Stomach (tissue), 9 donors: Measurements from ENCODE around the gene ZDHHC7. TPM values are rescaled to one million over a fixed set of nuclear protein-coding genes. Genes with fewer than 3 reads are reported as not detected.

Experiments used
- DNase-seq, 2 donors: peaks; one replicate each; pipeline versions ENCODE4 v3.0.0 to v3.0.0-alpha.2; 2013 to 2019
- H3K27ac ChIP-seq, 5 donors: fragments of 200-600 bp in 4 of 5; sonication (generic) in 4 of 5; one replicate each; pipeline ENCODE4 v1.5.1; 2013 to 2019; ENCODE audit warnings: mild to moderate bottlenecking in 1 of 5, moderate library complexity in 1 of 5
- H3K27me3 ChIP-seq, 3 donors: fragments of 200-600 bp; sonication (generic); one replicate each; pipeline ENCODE4 v1.5.1; 2017 to 2019; ENCODE audit warnings: mixed run types in 1 of 3
- H3K36me3 ChIP-seq, 4 donors: fragments of 200-600 bp; sonication (generic); 1 replicate in 3 of 4; 2 replicates in 1 of 4; pipeline ENCODE4 v1.5.1; 2016 to 2019
- H3K4me1 ChIP-seq, 4 donors: fragments of 200-600 bp; sonication (generic); one replicate each; pipeline ENCODE4 v1.5.1; 2016 to 2019
- H3K4me3 ChIP-seq, 4 donors: fragments of 200-600 bp; sonication (generic) in 3 of 4; one replicate each; pipeline ENCODE4 v1.5.1; 2016 to 2019; ENCODE audit warnings: mild to moderate bottlenecking in 1 of 4
- H3K9me3 ChIP-seq, 4 donors: fragments of 200-600 bp; sonication (generic); one replicate each; pipeline ENCODE4 v1.5.1; 2016 to 2019
- CTCF ChIP-seq, 7 experiments: fragments of 450-650 bp in 4 of 7; fragments of 200-600 bp in 3 of 7; sonication (generic) in 3 of 7; IDR thresholded peaks; one replicate each; pipeline ENCODE4 v1.5.1; 2016 to 2019; ENCODE audit warnings: antibody characterized with exemption in 7 of 7, control low read depth in 2 of 7, mild to moderate bottlenecking in 1 of 7
- EP300 ChIP-seq: sonication (generic); formaldehyde crosslinking; IDR thresholded peaks from one replicate; pipeline ENCODE4 v1.6.1; 2017; ENCODE audit warnings: antibody characterized with exemption
- POLR2A ChIP-seq, 4 donors: fragments of 450-650 bp; IDR thresholded peaks; one replicate each; pipeline ENCODE4 v1.6.1; 2016; ENCODE audit warnings: antibody characterized with exemption in 4 of 4, control low read depth in 2 of 4, mild to moderate bottlenecking in 1 of 4, moderate library complexity in 1 of 4
- POLR2AphosphoS5 ChIP-seq, 3 donors: sonication (generic); formaldehyde crosslinking; IDR thresholded peaks; one replicate each; pipeline ENCODE4 v1.6.1; 2016; ENCODE audit warnings: antibody characterized with exemption in 3 of 3
- WGBS, 5 donors: extraction: QIAGEN DNeasy Blood & Tissue Kit in 3 of 5; methylation state at CpG; one replicate each; pipeline versions ENCODE4 v1.1.5 to v1.1.7; 2013 to 2018; 5-methylcytosine and 5-hydroxymethylcytosine counted together
- intact Hi-C: fragments of 100-400 bp; cut with DNase I; formaldehyde crosslinking; loops from one replicate; pipeline ENCODE4 v1.15.1; 2023; ENCODE audit warnings: low total_unique reads
- polyA plus RNA-seq, 3 donors: library from polyadenylated mRNA; stranded (reverse); fragments of 200-250 nt; gene quantifications; one replicate each; pipeline ENCODE4 v1.2.3, GENCODE V29; 2013
- total RNA-seq, 5 donors: library from RNA; depleted of rRNA; stranded (reverse); fragments of >200 nt; gene quantifications; one replicate each; pipeline versions ENCODE4 v1.1.0 to v1.2.3, GENCODE V29; 2014 to 2016
- donor health status: healthy with polysubstance abuse.
- donor health status: Bipolar disorder and iron deficiency.
- donor health status: healthy.

ZDHHC7 gene
- total and polyA plus RNA-seq, 8 donors, result 15.0 to 358 (median 56.2) TPM

DNA sequence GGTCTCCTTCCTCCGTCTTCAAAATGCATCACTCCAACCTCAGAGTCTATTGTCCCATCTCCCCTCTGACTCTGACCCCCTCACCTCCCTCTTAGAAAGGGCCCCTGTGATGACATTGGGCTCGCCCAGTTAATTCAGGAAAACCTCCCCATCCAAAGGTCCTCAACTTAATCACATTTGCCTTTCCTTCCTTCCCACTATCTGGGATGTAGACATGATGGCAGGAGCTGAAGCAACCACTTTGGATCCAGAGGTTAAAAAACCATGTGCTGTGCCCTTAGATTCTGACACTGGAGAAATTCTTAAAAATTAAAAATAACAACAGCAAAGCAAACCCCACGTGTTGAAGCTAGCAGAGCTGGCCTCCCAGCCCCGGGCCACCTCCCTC, 80.2 kb downstream of the ZDHHC7 start:
- intact Hi-C loops, result no loop called here
- no peaks in the 10 kb centered on the region for H3K27me3 ChIP-seq
- no peak for TF ChIP-seq EP300
- no peak for TF ChIP-seq POLR2A (IDR thresholded peaks at IDR 0.05)
- no peak for TF ChIP-seq POLR2AphosphoS5 (IDR thresholded peaks at IDR 0.05)
- no peak for TF ChIP-seq CTCF (IDR thresholded peaks at IDR 0.05)
- no peak for DNase-seq
- H3K4me1 ChIP-seq, result peaks cover 17 to 28% (median 27%) of the 10 kb centered on the region in 4 donors
- no peak overlapping the region for H3K4me3 ChIP-seq
- no peaks in the 10 kb centered on the region for H3K9me3 ChIP-seq
- H3K27ac ChIP-seq, result no peak overlapping the region
- no peaks in the 10 kb centered on the region for H3K36me3 ChIP-seq
- WGBS, 5 donors, result 79 to 95% (median 90%) methylated on average over 4 of the region's 4 CpGs

DNA sequence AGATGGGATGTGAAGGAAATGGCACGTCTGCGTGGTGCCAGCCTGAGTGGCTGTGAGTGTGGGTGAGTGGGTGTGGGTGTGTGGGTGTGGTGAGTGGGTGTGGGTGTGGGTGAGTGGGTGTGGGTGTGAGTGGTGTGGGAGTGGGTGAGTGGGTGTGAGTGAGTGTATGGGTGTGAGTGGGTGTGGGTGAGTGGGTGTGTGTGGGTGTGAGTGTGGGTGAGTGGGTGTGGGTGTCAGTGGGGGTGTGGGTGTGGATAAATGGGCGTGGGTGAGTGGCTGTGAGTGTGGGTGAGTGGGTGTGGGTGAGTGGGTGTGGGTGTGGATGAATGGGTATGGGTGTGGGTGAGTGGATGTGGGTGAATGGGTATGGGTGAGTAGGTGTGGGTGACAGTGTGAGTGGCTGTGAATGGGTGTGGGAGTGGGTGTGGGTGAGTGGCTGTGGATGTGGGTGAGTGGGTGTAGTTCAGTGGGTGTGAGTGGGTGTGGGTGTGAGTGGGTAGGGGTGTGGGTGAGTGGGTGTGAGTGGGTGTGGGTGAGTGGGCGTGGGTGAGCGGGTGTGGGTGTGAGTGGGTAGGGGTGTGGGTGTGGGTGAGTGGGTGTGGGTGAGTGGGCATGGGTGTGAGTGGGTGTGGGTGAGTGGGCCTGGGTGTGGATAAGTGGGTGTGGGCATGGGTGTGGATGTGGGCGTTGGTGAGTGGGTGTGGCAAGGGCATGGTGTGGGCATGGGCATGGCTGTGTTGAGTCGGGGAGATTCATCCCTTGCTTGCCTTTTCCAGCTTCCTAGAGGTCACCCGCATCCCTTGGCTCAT, 80.8 kb downstream of the ZDHHC7 start:
- Histone ChIP-seq H3K27me3 (no peaks in the 10 kb centered on the region), H3K4me1 (peaks cover 17 to 30% (median 28%) of the 10 kb centered on the region in 4 donors), H3K4me3 (no peak overlapping the region), H3K9me3 (no peaks in the 10 kb centered on the region), H3K36me3 (no peaks in the 10 kb centered on the region), H3K27ac (peak overlapping the region in 1 of 5 donors; percentile 55)
- WGBS, 5 donors, result 62 to 84% (median 77%) methylated on average over 7 to 8 of the region's 8 CpGs
- intact Hi-C loops, result no loop called here
- TF ChIP-seq POLR2A (IDR thresholded peaks at IDR 0.05), result no peak
- no peak for TF ChIP-seq CTCF (IDR thresholded peaks at IDR 0.05)
- no peak for TF ChIP-seq POLR2AphosphoS5 (IDR thresholded peaks at IDR 0.05)
- no peak for TF ChIP-seq EP300
- no peak for DNase-seq

- H3K4me1 ChIP-seq, result peaks cover 17 to 38% (median 32%) of the 10 kb centered on the region in 4 donors
- DNase-seq, result peak in 1 of 2 donors; percentile 37
- no peaks in the 10 kb centered on the region for H3K9me3 ChIP-seq
- no peaks in the 10 kb centered on the region for H3K36me3 ChIP-seq
- 74 to 83% (median 79%) methylated on average over 29 to 36 of the region's 36 CpGs for WGBS, 5 donors
- no peak overlapping the region for H3K4me3 ChIP-seq
- H3K27ac ChIP-seq, result peak overlapping the region; percentile 31 to 59 (median 55)
- H3K27me3 ChIP-seq, result no peaks in the 10 kb centered on the region
- intact Hi-C loops, result no loop called here
- no peak for TF ChIP-seq CTCF (IDR thresholded peaks at IDR 0.05)
- TF ChIP-seq POLR2A (IDR thresholded peaks at IDR 0.05), result no peak
- TF ChIP-seq POLR2AphosphoS5 (IDR thresholded peaks at IDR 0.05), result no peak
Observed at GRCh38 chr16:84929421-84930297, 81.7 kb downstream of the ZDHHC7 start.

DNA sequence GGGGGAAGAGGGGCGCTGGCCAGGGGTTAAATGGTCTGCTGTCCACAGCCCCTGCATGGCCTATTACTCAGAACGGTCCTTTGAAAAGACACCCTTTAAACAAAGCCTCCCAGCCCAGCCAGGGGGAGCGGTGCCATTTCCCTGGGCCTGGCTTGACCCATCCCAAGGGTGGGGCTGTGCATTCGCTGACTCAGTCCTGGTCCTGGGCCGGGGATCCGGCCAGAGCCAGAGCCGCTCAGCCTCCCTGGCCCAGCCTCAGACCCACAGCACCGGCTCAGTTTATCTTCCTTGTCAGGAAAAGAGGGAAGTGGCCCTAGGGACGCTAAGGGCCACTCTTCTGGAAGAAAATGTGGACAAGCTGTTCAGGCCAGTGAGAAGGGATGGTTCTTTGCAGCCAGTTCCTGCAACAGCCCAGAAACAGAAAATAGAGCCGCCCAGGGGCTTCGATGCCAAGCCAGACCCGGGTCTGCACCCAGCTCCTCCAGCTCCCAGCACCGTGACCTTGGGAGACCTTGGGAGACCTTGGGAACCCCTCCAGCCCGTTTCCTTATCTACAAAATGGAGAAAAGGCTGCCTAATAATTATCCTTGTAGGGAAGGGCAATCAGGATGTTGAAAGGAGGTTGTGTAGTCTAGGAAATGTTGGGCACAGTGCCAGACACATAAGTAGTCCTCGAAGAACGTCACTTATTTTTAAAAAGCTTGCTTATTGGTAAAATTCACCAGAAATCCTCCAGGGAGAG, 82.5 kb downstream of the ZDHHC7 start:
- DNase-seq, result peak; percentile 70 to 75
- intact Hi-C loops, result no loop called here
- TF ChIP-seq EP300, result no peak
- TF ChIP-seq POLR2AphosphoS5 (IDR thresholded peaks at IDR 0.05), result peak in 2 of 3 donors; percentile 4 to 48
- TF ChIP-seq POLR2A (IDR thresholded peaks at IDR 0.05), result no peak
- H3K27ac ChIP-seq, result peak overlapping the region; percentile 49 to 59 (median 59)
- H3K9me3 ChIP-seq, result no peaks in the 10 kb centered on the region
- no peak overlapping the region for H3K4me3 ChIP-seq
- 24 to 33% (median 30%) methylated on average over 11 to 16 of the region's 16 CpGs for WGBS, 5 donors
- H3K27me3 ChIP-seq, result no peaks in the 10 kb centered on the region
- peaks cover 13 to 45% (median 34%) of the 10 kb centered on the region in 4 donors for H3K4me1 ChIP-seq
- H3K36me3 ChIP-seq, result no peaks in the 10 kb centered on the region
